HuH-7.5 (cell line): ENCODE data around the gene YPEL5.
"Not testable (repeated sequence)": the region's sequence is repeated elsewhere in the genome, so short reads cannot be mapped to it uniquely, and the experiment has no call there.

Source experiments
- DNase-seq: peaks from one replicate; pipeline ENCODE4 v3.0.0; 2011; ENCODE audit warnings: low spot score

YPEL5 gene

GRCh38 chr2:30146337-30147195 is at the start of gene YPEL5:
Gene YPEL5, plus strand, starts transcription at chr2:30147007. Its CDS starts 9,645 bp downstream, at chr2:30156652.
- peak; percentile 92 for DNase-seq

- DNase-seq, result no peak
Observed at GRCh38 chr2:30098266-30099005, 48.4 kb upstream of the YPEL5 start.

GRCh38 chr2:30099366-30099765 is 47.4 kb upstream of the YPEL5 start:
- not testable (repeated sequence) for DNase-seq

DNA sequence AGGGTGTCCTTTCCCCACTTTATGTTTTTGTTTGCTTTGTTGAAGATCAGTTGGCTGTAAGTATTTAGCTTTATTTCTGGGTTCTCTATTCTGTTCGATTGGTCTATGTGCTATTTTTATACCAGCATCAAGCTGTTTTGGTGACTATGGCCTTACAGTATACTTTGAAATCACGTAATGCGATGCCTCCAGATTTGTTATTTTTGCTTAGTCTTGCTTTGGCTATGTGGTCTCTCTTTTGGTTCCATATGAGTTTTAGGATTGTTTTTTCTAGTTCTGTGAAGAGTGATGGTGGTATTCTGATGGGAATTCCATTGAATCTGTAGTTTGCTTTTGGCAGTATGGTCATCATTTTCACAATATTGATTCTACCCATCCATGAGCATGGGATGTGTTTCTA is 46.1 kb upstream of the YPEL5 start:
- DNase-seq, result not testable (repeated sequence)

- DNase-seq, result no peak
Observed at GRCh38 chr2:30104307-30104706, 42.5 kb upstream of the YPEL5 start.

- DNase-seq, result no peak
Observed at GRCh38 chr2:30105556-30105955, 41.3 kb upstream of the YPEL5 start.

DNA sequence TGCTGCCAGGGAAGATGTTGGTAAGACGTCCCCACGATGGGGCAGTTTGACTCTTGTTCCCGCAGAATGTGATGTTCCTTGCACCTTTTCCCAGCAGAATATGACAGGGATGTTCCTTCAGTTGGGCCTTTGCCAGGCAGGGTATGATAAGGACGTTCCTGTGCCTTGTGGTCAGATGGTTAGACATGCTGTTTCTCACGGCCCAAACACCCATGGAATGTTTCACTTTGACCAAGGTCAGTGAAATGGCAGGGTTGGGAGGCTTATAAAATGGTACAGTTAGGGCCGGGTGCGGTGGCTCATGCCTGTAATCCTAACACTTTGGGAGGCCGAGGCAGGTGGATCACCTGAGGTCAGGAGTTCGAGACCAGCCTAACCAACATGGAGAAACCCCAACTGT is 40.3 kb upstream of the YPEL5 start:
- no peak for DNase-seq

GRCh38 chr2:30108192-30108591 is 38.6 kb upstream of the YPEL5 start:
- DNase-seq, result no peak

DNA sequence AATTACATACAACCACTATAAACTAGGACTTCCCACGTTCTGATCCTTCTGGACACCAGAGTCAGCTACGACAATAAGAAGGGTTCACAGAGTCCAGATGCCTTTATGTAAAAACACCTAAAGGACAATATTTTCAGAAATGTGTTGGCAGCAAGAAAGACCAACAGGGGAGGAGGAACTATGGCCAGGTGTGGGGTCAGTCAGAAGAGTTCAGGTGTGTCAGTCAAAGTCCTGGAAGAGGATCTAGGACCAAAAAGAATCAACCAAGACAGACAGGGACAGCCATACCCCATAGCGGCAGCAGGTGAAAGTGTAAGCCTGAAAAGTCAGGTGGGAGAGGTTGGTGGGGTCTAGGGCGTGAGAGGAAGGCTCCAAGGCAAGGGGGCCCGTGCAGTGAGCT is 38.0 kb upstream of the YPEL5 start:
- DNase-seq, result no peak

- DNase-seq, result no peak
Observed at GRCh38 chr2:30109856-30110255, 37.0 kb upstream of the YPEL5 start.

- DNase-seq, result no peak
Observed at GRCh38 chr2:30110773-30111172, 36.0 kb upstream of the YPEL5 start.

- DNase-seq, result not testable (repeated sequence)
Observed at GRCh38 chr2:30111186-30111585, 35.6 kb upstream of the YPEL5 start.

DNA sequence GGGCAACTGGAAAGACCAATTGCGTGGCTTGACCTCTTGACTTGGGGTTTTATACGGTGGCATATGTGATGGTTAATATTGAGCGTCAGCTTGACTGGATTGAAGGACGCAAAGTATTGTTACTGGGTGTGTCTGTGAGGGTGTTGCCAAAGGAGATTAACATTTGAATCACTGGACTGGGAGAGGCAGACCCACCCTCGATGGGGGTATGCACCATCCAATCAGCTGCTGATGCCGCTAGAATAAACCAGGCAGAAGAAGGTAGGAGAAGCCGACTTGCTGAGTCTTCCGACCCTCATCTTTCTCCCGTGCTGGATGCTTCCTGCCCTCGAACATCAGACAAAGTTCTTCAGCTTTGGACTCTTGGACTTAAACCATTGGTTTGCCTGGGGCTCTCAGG is 34.2 kb upstream of the YPEL5 start:
- DNase-seq, result no peak

DNA sequence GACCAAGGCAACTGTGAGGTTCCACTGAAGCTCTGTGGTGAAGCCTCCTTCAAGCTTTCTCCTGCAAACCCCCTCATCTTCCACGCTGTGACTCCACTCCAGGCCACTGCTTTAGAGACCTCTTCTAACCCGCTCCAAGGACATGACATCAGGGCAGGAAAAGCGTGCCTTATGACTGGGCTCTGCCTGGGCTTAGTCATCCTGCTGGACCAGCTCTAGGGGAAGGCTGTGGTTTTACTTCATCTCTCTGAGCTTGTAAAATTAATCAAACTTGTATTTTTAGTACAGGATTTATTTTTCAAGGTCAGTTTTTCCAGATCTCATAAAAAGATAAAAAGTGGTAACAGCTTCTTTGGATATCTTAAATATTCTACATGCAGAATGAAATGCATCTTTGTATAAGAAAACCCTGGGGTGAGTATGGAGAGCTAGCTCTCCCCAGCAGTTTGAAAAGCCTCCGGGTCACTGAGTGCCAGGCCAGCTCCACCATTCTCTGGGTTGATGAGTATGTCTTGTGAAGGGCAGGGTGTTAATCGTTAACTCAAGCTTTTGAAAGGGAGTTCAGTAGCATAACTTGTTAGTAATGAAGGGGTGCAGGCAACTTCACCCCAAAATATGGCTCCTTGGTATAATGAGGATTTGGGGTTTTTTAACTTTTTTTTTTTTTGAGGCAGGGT is 33.1 kb upstream of the YPEL5 start:
- no peak for DNase-seq

- DNase-seq, result peak; percentile 35
Observed at GRCh38 chr2:30115141-30115980, 31.4 kb upstream of the YPEL5 start.

DNA sequence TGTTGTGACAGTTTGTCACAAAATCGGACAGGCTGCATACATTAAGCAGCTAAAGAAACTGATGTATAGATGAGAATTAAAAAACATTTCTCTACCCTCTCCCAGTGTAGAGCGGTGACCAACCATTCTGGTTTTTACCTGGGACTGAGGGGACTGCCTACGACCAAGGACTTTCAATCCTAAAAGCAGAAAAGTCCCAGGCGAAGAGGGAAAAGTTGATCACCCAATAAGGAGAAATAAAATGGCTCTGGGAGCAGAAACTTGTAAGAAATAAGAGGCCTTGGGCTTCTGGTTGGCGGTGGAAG is 30.9 kb upstream of the YPEL5 start:
- no peak for DNase-seq

DNA sequence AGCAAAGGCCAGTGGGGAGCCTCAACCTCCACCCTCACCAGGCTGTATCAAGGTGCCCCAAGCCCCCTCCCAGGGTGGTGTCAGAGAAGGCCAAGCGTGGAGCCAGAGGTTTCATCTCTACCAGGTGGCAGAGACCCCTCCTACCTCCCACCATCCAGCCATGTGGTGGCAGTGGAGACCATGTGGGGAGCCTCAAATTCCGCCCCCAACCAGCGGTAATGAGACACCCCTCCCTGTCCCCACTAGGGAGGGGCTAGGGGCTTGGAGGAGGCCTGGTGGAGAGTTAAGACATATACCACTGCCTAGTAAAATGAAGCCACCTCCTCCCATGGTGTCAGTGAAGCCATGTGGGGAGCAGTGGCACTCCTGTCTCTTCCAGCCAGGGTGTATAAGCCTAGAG is 24.4 kb upstream of the YPEL5 start:
- DNase-seq, result no peak

DNA sequence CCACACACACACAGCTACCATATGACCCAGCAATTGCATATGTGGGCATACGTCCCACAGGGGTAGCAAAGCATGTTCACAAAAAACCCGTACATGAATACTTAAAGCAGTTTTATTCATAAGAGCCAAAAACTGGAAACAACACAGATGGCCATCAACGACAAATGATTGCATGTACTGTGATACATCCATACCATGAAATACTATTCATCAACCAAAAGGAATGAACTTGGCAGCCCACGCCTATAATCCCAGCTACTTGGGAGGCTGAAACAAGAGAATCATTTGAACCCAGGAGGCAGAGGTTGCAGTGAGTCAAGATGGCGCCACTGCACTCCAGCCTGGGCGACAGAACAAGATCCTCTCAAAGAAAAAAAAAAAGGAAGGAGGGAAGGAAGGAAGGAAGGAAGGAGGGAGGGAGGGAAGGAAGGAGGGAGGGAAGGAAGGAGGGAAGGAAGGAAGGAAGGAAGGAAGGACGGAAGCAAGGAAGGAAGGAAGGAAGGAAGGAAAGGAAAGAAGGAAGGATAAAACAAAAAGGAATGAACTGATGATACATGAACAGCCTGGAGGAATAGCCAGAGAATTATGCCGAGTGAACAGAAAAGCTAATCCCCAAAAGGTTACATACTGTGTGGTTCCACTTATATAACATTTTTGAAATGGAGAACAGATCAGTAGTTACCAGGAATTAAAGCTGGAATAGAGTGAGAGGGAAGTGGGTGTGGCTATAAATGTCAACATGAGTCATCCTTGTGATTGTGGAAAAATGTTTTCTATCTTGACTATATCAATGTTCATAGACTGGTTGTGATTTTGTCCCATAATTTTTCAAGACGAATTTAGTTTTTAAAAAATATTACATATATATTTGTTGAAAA is 19.6 kb upstream of the YPEL5 start:
- no peak for DNase-seq

GRCh38 chr2:30134582-30134981 is 12.2 kb upstream of the YPEL5 start:
- no peak for DNase-seq

- DNase-seq, result no peak
Observed at GRCh38 chr2:30135541-30135940, 11.3 kb upstream of the YPEL5 start.
